Fibroblast of lung (primary cell): Measurements from ENCODE around the gene RPS28. TPM values are rescaled to one million over a fixed set of nuclear protein-coding genes. Genes with fewer than 3 reads are reported as not detected.

Source experiments
- DNase-seq, 2 donors: peaks; one replicate each; pipeline versions ENCODE4 v3.0.0 to v3.0.0-alpha.2; 2010; ENCODE audit warnings: low read depth in 2 of 2
- H2AFZ ChIP-seq: 2 replicates; pipeline ENCODE4 v1.5.1; 2012; ENCODE audit warnings: low read length, control low read depth, inconsistent platforms
- H3K27ac ChIP-seq: 2 replicates; pipeline ENCODE4 v1.5.1; 2011; ENCODE audit warnings: low read length, control low read depth; ENCODE audit not compliant: insufficient read depth
- H3K27me3 ChIP-seq: 2 replicates; pipeline ENCODE4 v1.5.1; 2011; ENCODE audit warnings: mild to moderate bottlenecking, low read length; ENCODE audit not compliant: control insufficient read depth, insufficient read depth
- H3K36me3 ChIP-seq: 2 replicates; pipeline ENCODE4 v1.5.1; 2011; ENCODE audit warnings: low read length; ENCODE audit not compliant: control insufficient read depth, insufficient read depth
- H3K4me1 ChIP-seq: 2 replicates; pipeline ENCODE4 v1.5.1; 2011; ENCODE audit warnings: low read length; ENCODE audit not compliant: control insufficient read depth, insufficient read depth; ENCODE audit errors: extremely low read depth
- H3K4me2 ChIP-seq: 2 replicates; pipeline ENCODE4 v1.5.1; 2011; ENCODE audit warnings: low read length, control low read depth; ENCODE audit not compliant: insufficient read depth; ENCODE audit errors: extremely low read depth
- H3K4me3 ChIP-seq, 4 experiments: fragments of 200-600 bp in 1 of 4; sonication (generic) in 1 of 4; replicated peaks in 1 of 4; 2 replicates each; pipeline ENCODE4 v1.5.1; 2011 to 2016; ENCODE audit warnings: low read length in 4 of 4, low read depth in 3 of 4, mild to moderate bottlenecking in 3 of 4, control low read depth in 2 of 4, inconsistent platforms in 1 of 4, mixed read lengths in 1 of 4; ENCODE audit not compliant: insufficient read depth in 1 of 4; ENCODE audit errors: control extremely low read depth in 1 of 4
- H3K79me2 ChIP-seq: 2 replicates; pipeline ENCODE4 v1.5.1; 2012; ENCODE audit warnings: mild to moderate bottlenecking, low read length, inconsistent platforms; ENCODE audit not compliant: control insufficient read depth, insufficient read depth
- H3K9ac ChIP-seq: 2 replicates; pipeline ENCODE4 v1.5.1; 2011; ENCODE audit warnings: mild to moderate bottlenecking, low read length, control low read depth; ENCODE audit not compliant: insufficient read depth
- H3K9me3 ChIP-seq: 2 replicates; pipeline ENCODE4 v1.5.1; 2012; ENCODE audit warnings: low read depth, low read length; ENCODE audit not compliant: control insufficient read depth, insufficient read depth
- H4K20me1 ChIP-seq: 2 replicates; pipeline ENCODE4 v1.5.1; 2011; ENCODE audit warnings: low read length; ENCODE audit not compliant: control insufficient read depth, insufficient read depth; ENCODE audit errors: extremely low read depth
- EZH2 ChIP-seq: IDR thresholded peaks from 2 replicates; pipeline ENCODE4 v1.5.1; 2012; ENCODE audit warnings: low read length, control low read depth, mild to moderate bottlenecking; ENCODE audit errors: missing control alignments
- polyA plus RNA-seq, 2 donors: library from polyadenylated mRNA; depleted of rRNA in 1 of 2; stranded (reverse) in 1 of 2; unstranded in 1 of 2; fragments of >200 nt; gene quantifications; 2 replicates each; pipeline ENCODE4 v1.2.1, GENCODE V29; 2011 to 2012; ENCODE audit warnings: missing spikeins in 1 of 2
- total RNA-seq: library from RNA; depleted of rRNA; stranded (reverse); fragments of >200 nt; gene quantifications from 2 replicates; pipeline ENCODE4 v1.2.1, GENCODE V29; 2014
- TF ChIP-seq, protein P1 (sequence below), 2 donors: IDR thresholded peaks in 1 of 2; conservative IDR thresholded peaks in 1 of 2; 1 replicate in 1 of 2; 2 replicates in 1 of 2; pipeline ENCODE4 v1.5.1; 2011 to 2012; ENCODE audit warnings: low read length in 2 of 2, control low read depth in 1 of 2, inconsistent platforms in 1 of 2, low read depth in 1 of 2, mild to moderate bottlenecking in 1 of 2

RPS28 gene
- total and polyA plus RNA-seq, 2 donors (not counting 1 experiment from before 2014, with no cell fraction given): 216 to 286 TPM

DNA sequence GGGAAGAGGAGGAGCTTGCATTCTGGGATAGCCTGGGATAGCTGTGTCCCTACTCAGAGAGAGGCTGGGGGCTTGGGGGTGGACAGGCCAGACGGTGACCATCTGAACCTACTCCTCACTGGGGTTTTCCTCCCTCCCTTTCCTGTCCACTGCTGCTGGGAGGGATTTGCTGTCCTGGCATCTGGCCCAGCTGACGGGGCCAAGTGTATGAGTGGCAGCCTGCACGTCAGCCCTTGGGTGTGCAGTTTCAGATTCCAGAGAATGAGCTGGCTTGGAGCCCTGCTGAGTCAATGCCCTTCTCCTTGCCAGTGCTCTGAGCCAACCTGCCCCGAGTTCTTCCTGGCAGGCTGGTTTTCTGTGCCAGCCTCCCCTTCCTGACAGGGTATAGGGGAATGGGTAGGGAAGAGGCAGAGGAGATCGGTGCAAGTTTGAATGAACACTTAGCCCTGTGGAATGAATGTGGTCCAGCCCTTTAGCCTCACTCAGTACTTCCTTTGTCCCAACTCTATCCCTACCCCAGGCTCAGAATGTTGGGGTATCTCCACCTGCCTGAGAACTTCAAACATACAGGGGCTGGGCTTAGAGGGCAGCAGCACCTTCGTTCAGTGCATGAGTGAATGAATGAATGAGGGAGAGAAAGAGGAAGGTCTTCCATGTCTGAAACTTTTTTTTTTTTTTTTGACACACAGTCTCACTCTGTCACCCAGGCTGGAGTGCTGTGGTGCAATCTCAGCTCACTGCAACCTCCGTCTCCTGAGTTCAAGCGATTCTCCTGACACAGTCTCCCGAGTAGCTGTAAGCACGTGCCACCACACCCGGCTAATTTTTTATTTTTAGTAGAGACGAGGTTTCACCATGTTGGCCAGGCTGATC lies 40.9 kb downstream of the RPS28 start:
- H3K27me3 ChIP-seq: no peaks in the 10 kb centered on the region
- peak overlapping the region; percentile 20 for H3K4me2 ChIP-seq
- no peaks in the 10 kb centered on the region for H3K79me2 ChIP-seq
- no peak overlapping the region for H3K4me3 ChIP-seq
- no peaks in the 10 kb centered on the region for H3K9me3 ChIP-seq
- no peak overlapping the region for H2AFZ ChIP-seq
- H3K9ac ChIP-seq: no peak overlapping the region
- H3K27ac ChIP-seq: peak overlapping the region; percentile 81
- H4K20me1 ChIP-seq: no peaks in the 10 kb centered on the region
- no peaks in the 10 kb centered on the region for H3K36me3 ChIP-seq
- TF ChIP-seq, protein P1, sequence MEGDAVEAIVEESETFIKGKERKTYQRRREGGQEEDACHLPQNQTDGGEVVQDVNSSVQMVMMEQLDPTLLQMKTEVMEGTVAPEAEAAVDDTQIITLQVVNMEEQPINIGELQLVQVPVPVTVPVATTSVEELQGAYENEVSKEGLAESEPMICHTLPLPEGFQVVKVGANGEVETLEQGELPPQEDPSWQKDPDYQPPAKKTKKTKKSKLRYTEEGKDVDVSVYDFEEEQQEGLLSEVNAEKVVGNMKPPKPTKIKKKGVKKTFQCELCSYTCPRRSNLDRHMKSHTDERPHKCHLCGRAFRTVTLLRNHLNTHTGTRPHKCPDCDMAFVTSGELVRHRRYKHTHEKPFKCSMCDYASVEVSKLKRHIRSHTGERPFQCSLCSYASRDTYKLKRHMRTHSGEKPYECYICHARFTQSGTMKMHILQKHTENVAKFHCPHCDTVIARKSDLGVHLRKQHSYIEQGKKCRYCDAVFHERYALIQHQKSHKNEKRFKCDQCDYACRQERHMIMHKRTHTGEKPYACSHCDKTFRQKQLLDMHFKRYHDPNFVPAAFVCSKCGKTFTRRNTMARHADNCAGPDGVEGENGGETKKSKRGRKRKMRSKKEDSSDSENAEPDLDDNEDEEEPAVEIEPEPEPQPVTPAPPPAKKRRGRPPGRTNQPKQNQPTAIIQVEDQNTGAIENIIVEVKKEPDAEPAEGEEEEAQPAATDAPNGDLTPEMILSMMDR (conservative IDR thresholded peaks at IDR 0.05 in 1 of 2, IDR thresholded peaks at IDR 0.05 in 1 of 2; ENCODE audit: low read depth in 1 of 2, low read length in 2 of 2): no peak
- TF ChIP-seq EZH2: no peak
- peaks cover 15% of the 10 kb centered on the region for H3K4me1 ChIP-seq
- DNase-seq: peak; percentile 96 to 98

DNA sequence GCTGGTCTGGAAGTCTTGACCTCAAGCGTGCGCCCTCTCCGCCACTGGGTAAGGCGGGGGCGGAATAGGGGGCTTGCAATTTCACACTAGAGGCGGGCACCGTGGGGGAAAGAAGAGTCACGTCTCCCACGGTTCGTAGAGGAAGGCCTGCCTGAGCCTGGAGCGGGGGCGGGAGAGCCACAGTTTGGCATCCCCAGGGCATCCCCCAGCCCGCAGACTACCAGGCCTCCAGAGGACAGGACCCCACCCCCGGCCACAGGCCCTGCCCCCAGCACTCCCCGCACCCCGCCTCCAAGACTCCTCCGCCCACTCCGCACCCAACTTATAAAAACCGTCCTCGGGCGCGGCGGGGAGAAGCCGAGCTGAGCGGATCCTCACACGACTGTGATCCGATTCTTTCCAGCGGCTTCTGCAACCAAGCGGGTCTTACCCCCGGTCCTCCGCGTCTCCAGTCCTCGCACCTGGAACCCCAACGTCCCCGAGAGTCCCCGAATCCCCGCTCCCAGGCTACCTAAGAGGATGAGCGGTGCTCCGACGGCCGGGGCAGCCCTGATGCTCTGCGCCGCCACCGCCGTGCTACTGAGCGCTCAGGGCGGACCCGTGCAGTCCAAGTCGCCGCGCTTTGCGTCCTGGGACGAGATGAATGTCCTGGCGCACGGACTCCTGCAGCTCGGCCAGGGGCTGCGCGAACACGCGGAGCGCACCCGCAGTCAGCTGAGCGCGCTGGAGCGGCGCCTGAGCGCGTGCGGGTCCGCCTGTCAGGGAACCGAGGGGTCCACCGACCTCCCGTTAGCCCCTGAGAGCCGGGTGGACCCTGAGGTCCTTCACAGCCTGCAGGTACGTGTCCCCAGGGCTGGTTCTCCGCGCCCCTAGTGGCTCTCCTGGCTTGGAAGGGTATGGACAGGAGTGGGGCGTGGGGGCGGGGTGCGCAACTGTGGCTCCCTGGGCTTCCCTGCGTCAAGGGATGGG lies 42.8 kb downstream of the RPS28 start, which contains the start of gene ANGPTL4:
Gene ANGPTL4, plus strand, starts transcription at position 353 of the 969 bp plus-strand sequence. Its CDS starts 167 bp downstream, at position 520.
- Histone ChIP-seq H3K9ac (peak within 1 kb of the TSS; percentile 77), H3K27me3 (no peaks in the 10 kb centered on the region), H3K36me3 (no peaks in the 10 kb centered on the region), H2AFZ (peak within 1 kb of the TSS; percentile 32), H3K4me3 (peak within 1 kb of the TSS; percentile 52 to 73 (median 60)), H3K4me1 (peaks cover 25% of the 10 kb centered on the region), H3K27ac (peak within 1 kb of the TSS; percentile 79), H4K20me1 (no peaks in the 10 kb centered on the region), H3K9me3 (no peaks in the 10 kb centered on the region), H3K79me2 (no peaks in the 10 kb centered on the region), H3K4me2 (peak within 1 kb of the TSS; percentile 69)
- peak; percentile 50 to 71 for DNase-seq
- no peak for TF ChIP-seq EZH2
- TF ChIP-seq, protein P1 (conservative IDR thresholded peaks at IDR 0.05 in 1 of 2, IDR thresholded peaks at IDR 0.05 in 1 of 2; ENCODE audit: low read depth in 1 of 2, low read length in 2 of 2): peak in 1 of 2 donors; percentile 13

DNA sequence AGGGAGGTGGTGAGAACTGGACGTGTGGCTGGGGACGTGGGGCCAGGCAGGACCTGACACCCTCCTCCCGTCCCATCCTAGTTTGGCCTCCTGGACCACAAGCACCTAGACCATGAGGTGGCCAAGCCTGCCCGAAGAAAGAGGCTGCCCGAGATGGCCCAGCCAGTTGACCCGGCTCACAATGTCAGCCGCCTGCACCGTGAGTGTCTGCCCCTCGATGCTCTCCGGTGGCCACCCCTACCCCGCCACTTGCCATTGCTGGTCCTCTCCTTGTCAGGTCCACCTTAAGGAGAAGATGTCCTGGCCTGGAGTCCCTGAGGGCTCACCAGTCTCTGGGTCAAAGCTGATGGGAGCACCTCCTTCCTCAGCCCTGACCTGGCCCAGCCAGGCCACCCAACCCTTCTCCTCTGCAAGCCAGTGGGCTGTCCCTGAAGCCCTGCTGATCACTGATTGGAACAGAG lies 44.9 kb downstream of the RPS28 start:
- Histone ChIP-seq H3K27ac (no peak overlapping the region), H3K4me2 (peak overlapping the region; percentile 8), H3K36me3 (peaks cover under 1% of the 10 kb centered on the region), H2AFZ (no peak overlapping the region), H3K27me3 (no peaks in the 10 kb centered on the region), H4K20me1 (no peaks in the 10 kb centered on the region), H3K4me1 (peaks cover 25% of the 10 kb centered on the region), H3K9me3 (no peaks in the 10 kb centered on the region), H3K79me2 (no peaks in the 10 kb centered on the region), H3K4me3 (no peak overlapping the region), H3K9ac (no peak overlapping the region)
- TF ChIP-seq EZH2: no peak
- TF ChIP-seq, protein P1 (conservative IDR thresholded peaks at IDR 0.05 in 1 of 2, IDR thresholded peaks at IDR 0.05 in 1 of 2; ENCODE audit: low read depth in 1 of 2, low read length in 2 of 2): no peak
- DNase-seq: no peak
